Measurements from ENCODE around the gene TMEM187.

Gene TMEM187

DNA sequence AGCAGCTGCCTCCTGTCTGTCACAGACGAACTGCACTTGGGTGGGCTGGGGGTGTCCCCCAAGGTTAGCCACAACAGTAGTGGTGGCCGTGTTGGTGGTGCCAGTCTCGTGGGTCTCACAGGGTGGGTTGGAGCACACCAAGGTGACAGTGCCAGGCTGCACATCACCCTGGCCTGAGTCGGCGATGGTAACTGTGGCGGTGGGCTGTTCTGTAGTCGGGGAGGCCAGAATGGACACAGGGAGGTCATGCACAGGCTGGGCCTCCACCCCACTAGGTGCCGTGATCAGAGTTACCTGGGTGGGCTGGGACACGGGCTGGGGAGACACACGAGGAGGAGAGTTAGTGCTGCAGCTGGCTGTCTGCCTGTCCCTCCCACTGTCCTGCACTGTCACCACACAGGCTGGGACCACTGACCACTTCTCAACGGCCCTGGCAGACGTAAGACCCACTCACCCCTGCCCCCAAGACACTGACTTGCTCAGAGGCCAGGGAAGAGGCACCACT is 17.3 kb upstream of the TMEM187 start:
- no peak for DNase-seq

DNA sequence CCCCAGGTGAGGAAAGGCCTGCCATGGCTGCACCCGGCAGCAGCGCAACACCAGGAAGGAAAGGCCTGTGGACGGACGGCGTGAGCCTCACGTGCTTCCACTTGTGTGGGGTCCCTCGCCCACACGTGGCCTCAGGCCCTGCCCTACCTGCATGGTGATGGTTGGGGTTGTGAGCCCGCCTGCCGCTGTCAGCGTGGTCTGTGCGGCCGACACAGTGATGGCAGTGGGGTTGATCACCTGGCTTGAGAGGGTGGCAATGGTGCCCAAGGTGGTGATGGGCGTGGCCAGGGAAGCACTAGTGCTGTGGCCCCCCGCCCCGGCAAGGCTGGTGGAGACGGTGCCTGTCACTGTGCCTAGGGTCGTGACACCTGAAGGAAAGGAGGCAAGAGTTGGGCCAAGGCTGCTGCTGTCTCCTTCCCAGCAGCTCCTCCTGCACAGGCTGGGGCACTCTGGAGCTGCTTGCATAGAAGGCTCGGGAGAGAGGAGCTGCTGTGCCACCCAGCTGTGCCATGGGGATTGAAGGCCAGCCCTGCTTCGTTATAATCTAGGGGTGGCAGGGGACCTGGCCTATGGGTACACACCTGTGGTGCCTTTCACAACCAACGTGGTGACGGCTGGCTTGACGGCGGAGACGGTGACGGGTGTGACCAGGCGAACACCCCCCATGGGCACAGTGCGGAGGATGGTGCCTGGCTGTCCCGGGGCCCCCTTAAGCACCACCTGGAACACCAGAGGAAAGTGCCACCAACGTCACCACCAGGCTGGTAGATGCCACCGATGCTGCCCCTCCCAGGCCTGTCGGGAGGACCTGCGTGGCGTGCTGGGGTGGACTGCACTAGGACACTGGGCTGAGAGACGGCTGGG is 16.3 kb upstream of the TMEM187 start:
- no peak for DNase-seq

DNA sequence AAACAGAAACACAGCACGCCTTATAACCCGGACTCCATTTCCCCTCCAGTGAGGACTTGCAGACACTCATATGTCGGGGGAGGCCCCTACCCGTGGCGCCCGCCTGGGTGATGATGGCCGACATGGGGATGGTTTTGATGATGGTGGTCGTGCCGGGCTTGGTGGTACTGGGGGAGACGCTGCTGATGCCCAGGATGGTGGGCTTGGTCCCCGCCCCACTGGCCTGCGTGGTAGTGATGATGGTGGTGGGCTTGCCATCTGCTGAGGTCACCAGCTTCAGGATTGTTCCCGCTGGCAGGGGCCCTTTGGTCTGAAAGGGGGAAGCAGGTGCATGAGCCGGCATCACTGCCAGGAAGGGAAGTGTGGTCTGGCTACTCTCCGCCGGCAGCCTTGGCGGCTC is 15.3 kb upstream of the TMEM187 start:
- no peak for DNase-seq

DNA sequence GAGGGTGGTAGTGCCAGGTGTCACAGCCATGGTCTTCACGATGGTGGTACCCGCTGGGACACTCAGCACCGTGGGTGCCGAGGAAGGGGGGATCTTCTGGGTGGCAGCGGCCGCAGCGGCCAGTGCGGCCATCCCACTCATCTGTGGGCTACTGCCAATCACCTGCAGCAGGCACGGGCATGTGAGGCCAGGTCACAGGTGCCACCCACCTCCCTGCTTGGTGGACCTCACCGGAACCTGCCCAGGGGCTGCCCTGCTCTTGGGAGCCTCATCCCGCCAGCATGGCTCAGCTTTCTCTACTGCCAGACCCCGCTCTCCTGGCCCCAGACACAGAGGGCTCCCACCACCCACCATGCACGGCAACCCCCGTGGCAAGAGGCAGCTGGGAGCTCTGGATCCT is 13.9 kb upstream of the TMEM187 start:
- no peak for DNase-seq

DNA sequence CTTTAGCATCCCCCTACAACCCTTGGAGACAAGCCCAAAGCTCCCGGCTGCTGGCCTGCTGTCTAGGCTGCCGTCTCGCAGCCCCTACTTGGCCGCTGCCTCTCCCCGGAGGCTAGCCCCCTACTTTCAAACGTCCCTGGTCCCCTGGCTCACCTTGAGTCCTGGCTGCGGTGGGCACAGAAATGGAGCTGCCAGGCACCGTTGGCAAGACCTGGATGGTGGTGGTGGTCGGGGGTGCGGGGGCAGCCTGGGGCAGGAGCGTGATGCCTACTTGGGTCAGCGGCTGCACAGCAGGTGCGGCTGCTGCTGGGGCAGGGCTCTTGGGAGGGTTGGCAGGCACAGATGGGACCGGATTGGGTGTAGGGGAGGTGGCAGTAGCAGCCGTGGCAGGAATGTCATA is 12.9 kb upstream of the TMEM187 start:
- no peak for DNase-seq

DNA sequence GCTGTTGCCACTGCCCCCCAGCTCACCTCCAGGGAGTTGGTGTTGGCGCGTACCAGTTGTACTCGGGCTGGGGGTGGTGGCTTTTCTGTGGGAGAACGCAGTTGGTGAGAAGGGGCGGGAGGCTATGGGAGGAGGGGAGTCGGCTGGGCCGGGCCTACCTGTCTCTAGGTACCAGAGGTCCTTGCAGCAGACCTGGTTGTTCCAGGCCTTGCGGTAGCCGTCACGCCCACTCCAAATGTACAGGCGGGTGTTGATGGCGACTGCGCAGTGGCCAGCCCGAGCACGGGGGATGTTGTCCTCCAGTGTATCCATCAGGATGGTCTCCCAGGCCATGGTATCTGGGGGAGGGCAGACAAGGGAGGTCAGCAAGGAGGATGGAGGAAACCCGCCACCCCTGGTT is 12.5 kb upstream of the TMEM187 start:
- no peak for DNase-seq

DNA sequence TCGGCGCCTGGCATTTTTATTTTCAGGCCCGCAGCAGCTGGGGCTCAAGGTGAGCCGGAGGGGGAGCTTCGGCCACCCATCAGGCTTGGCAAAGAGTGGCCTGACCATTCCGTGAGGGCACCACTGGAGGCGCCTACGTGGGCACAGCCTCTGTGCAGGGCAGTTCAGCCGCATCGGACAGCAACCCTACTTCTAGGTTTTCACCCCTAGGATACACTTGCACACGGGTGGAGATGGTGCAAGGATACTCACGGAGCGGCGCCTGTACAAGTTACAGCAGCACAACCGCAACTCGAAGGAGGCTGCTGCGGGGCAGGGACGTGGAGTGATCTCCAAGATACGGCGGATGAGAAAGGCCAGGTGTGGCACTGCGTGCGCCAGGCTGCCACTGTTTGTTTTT is 11.8 kb upstream of the TMEM187 start:
- DNase-seq = no peak

DNA sequence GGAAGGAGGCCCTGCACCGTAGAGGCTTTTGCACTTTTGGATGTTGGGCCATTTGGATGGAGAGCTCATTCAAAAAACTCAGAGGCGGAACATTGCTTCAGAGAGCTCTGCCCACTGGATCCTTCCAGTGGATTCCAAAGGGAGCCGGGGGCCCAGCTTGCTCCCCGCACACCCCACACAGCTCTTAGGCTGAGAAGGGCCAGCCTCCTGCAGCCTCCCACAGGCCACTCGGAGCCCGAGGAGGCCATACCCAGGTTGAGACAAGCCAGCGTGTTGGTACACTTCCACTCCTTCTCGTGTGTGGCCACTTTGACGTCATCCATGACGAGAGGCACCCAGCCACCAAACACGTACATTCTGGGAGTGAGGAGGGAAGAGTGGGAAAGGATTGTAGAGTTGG is 11.3 kb upstream of the TMEM187 start:
- DNase-seq = no peak

DNA sequence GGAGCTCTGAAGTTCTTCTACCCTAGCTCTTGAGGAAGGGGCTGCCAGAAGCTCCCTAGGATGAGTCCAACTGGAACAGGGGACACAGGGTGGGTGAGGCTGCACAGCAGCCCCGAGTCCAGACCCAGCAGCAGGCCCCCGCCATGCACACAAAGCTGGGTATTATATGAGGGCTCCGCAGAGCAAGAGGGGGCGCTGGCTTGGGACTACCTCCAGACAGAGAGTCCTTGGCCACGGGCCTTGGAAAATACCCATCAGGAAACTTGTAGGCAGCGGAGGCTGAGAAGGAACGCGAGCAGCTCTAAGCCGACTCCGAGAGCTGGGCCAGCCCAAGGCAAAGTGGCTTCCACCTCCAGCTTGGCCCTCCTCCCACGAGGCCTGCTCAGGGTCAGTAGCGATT is 9.0 kb upstream of the TMEM187 start:
- DNase-seq = no peak

DNA sequence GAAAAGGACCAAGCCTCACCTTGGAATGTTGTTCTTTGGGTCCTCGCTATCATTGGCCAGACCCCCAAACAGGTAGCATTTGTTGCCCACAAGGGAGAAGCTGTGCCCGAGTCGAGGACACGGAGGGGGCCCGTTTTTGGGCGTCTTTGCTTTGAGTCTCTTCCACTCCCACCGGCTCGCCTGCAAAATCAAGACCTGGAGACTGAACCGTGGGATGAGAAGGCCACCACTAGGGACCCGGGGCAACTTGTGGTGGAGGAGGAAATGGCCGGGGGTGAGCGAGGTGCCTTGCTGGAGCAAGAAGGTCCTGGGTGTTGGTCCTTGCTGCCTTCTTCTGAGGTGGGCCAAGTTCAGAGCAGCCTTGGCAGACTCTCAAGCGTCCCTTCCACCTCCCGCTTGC is 8.4 kb upstream of the TMEM187 start:
- DNase-seq = no peak

DNA sequence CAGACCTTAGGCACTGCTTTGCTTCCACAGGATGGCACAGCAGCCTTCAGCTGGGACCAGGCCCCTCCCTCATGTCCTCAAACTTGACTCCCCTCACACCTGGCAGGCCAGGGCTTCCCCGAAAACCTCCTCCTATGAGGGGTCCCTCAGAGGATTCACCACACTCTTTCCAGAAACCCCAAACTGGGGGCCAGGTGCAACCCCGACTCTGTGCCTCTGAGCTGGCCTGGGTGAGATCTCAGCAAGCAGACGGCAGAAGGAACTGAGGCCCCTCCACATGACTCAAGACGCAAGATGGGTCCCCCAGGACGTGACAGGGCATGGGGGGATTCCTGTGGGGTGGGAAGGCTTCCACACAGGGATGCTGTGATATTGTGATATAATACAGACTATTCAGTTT is 7.1 kb upstream of the TMEM187 start:
- DNase-seq = no peak

DNA sequence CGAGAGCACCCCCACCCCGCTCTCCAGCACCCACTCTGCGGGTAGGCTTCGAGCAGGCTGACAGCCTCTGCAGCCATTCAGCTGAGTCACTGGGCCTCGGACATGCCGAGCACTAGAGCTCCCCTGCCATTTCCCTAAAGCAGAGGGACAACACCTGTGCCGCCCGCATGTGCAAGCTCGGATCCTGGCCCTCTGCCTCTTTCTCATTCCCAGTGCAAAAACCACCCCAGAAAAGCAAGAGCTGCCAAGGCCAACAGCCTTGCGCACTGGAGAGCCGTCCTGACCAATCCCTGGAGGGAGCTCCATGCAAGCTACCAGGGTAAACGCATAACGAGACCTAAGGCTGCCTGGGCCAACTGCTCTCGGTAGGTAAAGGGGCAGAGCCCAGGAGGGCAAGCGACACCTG is 6.3 kb upstream of the TMEM187 start:
- no peak for DNase-seq

DNA sequence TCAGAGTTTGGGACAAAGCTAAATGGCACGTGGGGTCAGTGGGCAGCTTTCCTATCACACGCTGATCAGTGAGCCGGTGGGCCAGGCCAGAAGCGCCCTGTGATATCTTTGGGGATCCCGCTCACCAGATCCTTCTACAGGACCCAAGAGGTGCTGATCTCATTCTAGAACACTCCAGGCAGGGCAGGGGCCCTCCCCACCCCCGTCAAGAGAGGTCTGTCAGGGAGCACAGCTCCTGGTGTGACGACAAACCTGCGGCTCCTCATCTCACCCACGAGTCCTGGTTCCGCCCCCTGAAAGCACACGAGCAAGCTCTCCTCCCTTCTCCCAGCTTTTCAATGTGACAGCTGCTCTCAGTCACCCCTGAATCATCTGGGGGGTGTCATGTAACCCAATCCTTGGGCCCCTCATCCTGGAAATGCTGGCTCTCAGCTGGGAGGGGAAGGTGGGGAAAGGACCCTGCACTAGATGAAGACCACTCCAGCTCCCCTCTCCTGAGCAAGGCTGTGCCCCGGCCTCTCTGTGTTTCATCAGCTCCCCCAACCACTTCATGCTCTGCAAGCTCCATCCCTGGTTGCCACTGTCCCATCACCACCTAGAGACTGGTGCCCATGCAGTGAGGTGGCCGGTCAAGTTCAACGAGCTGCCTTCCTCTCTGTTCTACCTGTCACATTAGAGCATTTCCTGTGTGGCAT is 5.6 kb upstream of the TMEM187 start:
- DNase-seq = no peak

DNA sequence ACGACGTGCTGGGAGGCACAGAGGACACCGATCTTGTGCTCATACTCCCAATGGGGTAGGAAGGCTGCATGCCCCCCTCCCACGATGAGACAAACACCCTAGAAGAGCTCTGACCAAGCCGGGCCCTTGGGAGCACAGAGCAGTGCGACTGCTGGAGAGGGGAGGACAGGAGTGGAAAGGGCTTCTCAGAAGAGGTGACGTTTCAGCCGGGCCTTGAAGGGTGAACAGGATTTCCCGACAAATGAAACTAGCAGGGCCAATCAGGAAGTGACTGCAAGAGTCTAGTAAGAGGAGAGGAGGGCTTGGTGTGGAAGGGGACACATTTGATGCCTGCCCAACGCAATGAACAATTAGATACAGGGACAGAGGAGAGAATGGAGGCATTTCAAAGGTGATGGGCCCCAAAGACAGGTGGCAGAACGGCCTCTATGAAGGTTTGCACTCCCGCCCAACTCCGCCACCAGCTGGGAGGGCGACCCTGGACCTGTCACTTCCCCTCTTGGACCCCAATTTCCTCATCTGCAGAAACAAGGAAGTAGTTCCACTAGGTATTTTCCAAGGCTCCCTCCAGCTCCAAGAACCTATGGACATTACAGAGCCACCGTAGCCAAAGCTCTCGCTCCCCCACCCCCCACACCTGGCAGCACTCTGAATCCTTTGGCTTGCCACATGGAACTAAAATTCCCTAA is 4.9 kb upstream of the TMEM187 start:
- peak; percentile 53 for DNase-seq

DNA sequence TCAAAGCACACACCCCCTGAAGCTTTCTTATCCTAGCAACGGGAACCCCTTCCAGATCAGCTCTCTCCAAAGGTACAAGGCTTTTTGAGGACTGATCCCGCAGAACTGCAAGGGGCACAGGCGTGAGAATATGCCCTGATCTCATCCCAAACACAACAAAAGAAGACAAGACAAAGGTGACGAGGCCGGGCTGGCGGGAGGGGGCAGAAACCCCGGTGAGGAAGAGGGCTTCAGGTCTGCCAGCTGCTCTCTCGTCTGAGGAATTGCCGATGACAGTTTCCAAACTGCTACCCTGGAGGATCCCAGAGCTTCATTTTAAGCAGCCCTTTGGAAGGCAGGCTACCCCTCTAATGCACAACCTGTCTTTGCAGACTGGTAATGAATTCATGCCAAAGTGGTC is 4.3 kb upstream of the TMEM187 start:
- DNase-seq = no peak

DNA sequence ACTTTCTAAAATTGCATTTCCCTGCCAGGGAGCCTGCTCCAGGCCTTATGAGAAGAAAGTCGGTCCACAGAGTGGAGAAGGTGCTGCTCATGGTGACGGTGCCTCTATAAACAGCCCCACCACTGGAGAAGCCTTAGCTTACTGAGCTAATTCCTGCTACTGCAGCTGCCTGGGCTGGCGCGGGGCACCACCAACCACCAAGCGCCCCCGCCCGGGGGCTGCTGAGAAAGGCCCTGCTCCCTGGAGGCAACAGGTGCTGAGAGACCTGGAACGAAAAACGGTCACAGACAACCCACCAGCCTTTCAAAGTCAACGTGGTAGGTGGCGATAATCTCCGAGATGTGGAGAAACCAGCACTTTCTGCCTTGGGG is 3.8 kb upstream of the TMEM187 start:
- DNase-seq = peak; percentile 41

DNA sequence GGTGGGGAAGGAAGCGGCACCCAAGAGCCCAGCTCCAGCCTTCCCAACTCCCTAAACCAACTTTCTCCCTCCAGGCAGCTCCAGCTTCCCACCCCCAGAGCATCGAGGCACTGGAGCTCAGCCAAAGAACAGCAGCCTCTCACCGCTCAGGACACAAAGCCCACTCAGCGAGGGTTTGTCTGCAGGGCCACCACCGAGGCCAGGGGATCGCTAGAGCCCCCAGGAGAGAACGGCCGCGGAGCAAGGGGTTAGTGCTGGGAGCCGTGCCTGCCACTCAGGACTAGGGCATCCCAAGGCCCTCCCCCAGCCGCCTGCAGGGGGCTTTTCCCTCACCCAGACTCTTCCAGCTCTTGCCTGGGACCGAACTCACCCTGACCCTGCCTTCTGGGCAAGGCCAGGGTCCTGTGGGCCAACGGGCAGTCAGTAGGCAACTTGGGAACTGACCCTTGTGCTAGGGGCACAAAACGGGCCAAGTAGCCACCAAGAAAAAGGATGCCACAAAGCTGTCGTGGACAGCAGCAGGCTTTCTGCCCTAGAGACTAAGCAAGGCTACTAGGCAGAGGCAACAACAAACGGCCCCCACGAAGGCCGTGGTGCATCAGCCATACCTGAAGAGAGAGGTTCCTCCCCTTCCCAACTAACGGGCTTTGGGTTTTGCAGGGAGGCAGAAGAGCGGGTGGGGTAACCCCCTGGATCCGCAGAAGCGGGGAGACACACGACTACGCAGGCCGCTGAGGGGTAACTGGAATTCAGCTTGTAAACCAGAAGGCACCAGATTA is 3.2 kb upstream of the TMEM187 start:
- DNase-seq = no peak

DNA sequence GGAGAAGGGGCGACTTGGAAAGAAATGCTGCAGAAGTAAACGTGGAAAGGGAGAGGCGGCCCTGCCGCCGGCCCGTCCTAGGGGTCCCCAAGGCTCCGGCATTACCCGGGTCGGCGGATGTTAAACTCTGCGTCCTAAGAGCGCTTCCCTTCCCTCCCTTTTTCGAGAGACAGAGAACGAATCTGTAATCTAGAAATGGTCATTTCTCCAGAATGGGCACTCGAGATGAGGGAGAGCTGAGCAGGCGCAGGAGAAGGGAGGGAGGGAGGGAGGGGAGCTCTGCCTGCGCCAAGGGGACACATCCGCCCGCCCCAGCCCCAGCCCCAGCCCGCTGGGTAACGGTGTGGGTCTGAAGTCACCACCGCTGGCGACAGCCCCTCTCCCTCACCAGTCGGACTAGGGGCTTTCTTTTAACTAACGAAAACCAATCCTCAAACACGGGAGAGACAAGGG is 2.6 kb upstream of the TMEM187 start:
- no peak for DNase-seq

DNA sequence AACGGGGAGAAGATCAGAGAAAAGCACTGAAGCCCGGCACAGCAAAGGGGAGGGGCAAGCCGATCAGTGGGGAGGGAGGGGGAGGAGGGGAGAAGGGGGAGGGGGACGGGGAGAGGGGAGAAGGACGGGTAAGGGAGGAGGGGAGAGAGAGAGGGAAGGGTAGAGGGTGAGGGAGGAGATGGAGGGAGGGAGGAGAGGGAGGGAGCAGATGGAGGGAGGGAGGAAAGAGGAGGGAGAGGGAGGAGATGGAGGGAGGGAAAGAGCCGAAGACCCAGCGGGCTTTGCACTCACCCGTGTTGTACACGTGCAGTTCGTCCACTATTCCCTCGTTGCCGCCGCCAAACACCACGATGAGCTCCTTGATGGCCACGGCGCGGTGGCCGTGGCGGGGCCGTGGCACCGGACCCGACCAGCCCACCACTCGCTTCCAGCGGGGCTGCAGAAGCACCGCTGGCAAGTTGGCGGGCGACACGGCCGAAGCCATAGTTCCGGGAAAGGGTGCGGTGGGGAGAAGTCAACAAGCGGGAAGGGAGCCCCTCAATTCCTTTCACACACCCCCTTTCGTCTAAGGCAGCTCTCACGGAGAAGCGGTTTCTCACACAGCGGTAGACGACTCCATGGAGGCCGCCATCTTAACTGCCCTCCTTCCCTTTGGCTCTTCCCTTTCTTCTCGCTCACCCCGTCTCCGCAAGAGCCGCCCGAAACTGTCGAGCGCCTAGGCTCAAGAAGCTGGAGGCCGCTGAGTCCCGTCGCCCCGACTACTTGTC is 2.0 kb upstream of the TMEM187 start:
- DNase-seq = peak; percentile 45

DNA sequence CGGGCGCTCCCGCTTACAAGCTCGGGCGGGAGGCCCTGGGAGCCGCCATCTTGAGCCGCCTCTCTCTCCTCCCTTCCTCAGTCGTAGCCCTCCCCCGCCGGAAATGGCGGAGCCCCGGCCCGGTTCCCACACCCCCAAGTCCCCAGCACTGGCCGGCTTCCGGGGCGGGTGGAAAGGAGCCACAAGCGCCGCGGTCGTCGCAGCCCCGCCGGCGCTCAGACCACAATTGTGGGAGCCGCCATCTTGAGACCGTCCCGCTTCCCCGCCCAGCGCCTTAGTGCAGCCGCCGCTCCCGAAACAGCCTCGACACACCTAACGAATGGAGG is 1.5 kb upstream of the TMEM187 start:
- DNase-seq = peak; percentile 90

DNA sequence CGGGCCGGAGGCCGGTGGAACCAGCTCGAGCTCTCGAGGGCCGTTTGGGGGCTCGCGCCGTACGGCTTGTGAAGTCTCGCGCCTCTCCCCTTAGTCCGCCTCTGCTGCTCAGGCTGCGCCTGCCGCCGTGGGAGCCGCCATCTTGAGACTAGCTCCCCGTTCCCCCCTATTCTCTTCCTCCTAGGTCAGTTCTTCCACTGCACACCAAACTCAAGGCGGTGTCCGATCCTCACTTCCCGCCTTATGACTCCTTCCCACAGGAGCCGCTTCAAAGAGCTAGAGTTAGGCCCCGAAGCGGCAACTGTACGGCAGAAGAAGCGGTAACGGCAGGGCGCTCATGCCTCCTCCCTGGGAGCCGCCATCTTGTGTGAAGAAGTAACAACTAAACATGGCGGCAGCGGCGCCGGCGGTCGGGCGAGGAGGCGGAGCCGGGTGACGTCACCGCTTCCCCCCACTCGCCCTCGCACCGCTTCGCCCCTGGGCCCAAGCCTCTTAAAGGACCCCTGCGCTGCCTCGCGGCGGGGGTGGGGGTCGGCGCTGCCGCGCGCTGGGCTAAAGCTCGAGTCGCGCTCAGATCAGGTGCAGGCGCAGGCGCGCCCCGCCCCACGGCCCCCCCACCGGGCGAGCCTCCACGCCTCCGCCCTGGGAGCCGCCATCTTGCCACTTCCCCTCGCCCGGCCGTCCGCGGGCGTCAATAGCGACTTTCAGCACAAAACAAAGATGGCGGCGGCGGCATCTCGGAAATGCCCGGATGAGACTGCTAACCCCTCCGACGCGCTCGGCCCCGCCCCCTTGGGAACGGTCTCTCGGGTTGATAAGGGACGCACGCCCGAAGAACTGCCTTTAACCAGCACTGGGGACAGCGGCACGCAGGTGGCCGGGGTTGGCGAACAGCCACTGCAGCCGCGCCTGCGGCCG is 845 bp upstream of the TMEM187 start, which contains the start of gene HCFC1:
Gene HCFC1, minus strand, starts transcription at position 369 of the 918 bp plus-strand sequence. CDS start 978 bp downstream, outside the sequence.
- DNase-seq = peak; percentile 92
